Measurements from ENCODE around the gene GPI.

GPI gene

GRCh38 chr19:34350161-34350561 lies 14.8 kb upstream of the GPI start:
- in situ Hi-C loops (cut with MboI; ENCODE audit: low pct_unique_long_range_greater_than_20kb, low sequenced_read_pairs, unreplicated experiment) = no loop called here
- no peak for TF ChIP-seq CTCF (IDR thresholded peaks at IDR 0.05; ENCODE audit: extremely low read depth, insufficient read depth, missing control alignments)
- DNase-seq (ENCODE audit: low spot score) = no peak

GRCh38 chr19:34351382-34351826 lies 13.6 kb upstream of the GPI start:
- in situ Hi-C loops (cut with MboI; ENCODE audit: low pct_unique_long_range_greater_than_20kb, low sequenced_read_pairs, unreplicated experiment) = no loop called here
- no peak for DNase-seq (ENCODE audit: low spot score)
- no peak for TF ChIP-seq CTCF (IDR thresholded peaks at IDR 0.05; ENCODE audit: extremely low read depth, insufficient read depth, missing control alignments)

- no peak for DNase-seq (ENCODE audit: low spot score)
- TF ChIP-seq CTCF (IDR thresholded peaks at IDR 0.05; ENCODE audit: extremely low read depth, insufficient read depth, missing control alignments) = no peak
- in situ Hi-C loops (cut with MboI; ENCODE audit: low pct_unique_long_range_greater_than_20kb, low sequenced_read_pairs, unreplicated experiment) = no loop called here
These were observed 11.4 kb upstream of the GPI start for GRCh38 chr19:34353546-34353945.

- in situ Hi-C loops (cut with MboI; ENCODE audit: low pct_unique_long_range_greater_than_20kb, low sequenced_read_pairs, unreplicated experiment) = no loop called here
- no peak for TF ChIP-seq CTCF (IDR thresholded peaks at IDR 0.05; ENCODE audit: extremely low read depth, insufficient read depth, missing control alignments)
- DNase-seq (ENCODE audit: low spot score) = no peak
These were observed 9.8 kb upstream of the GPI start for GRCh38 chr19:34355201-34355600.

- no peak for DNase-seq (ENCODE audit: low spot score)
- in situ Hi-C loops (cut with MboI; ENCODE audit: low pct_unique_long_range_greater_than_20kb, low sequenced_read_pairs, unreplicated experiment) = no loop called here
- TF ChIP-seq CTCF (IDR thresholded peaks at IDR 0.05; ENCODE audit: extremely low read depth, insufficient read depth, missing control alignments) = no peak
These were observed 8.1 kb upstream of the GPI start for GRCh38 chr19:34356875-34357274.

- DNase-seq (ENCODE audit: low spot score) = no peak
- in situ Hi-C loops (cut with MboI; ENCODE audit: low pct_unique_long_range_greater_than_20kb, low sequenced_read_pairs, unreplicated experiment) = no loop called here
- TF ChIP-seq CTCF (IDR thresholded peaks at IDR 0.05; ENCODE audit: extremely low read depth, insufficient read depth, missing control alignments) = no peak
These were observed 7.6 kb upstream of the GPI start for GRCh38 chr19:34357431-34357830.

Data from GM13977 (cell line).